AG09309 (cell line): ENCODE results near the gene ERC1.
A peak's percentile ranks its signal among the peaks of the same experiment; 100 is the strongest.

ENCODE experiments used
- DNase-seq: peaks from one replicate; pipeline ENCODE4 v3.0.0-alpha.2; 2010; ENCODE audit warnings: low read depth
- H3K4me3 ChIP-seq: 2 replicates; pipeline ENCODE4 v1.5.1; 2011; ENCODE audit warnings: mild to moderate bottlenecking, low read depth, low read length, moderate library complexity; ENCODE audit not compliant: control insufficient read depth
- TF ChIP-seq, protein P1 (sequence below): IDR thresholded peaks from 2 replicates; pipeline ENCODE4 v1.5.1; 2011; ENCODE audit warnings: mild to moderate bottlenecking, low read depth, low read length, inconsistent platforms; ENCODE audit not compliant: insufficient read depth, control insufficient read depth; ENCODE audit errors: missing control alignments

ERC1 gene

DNA sequence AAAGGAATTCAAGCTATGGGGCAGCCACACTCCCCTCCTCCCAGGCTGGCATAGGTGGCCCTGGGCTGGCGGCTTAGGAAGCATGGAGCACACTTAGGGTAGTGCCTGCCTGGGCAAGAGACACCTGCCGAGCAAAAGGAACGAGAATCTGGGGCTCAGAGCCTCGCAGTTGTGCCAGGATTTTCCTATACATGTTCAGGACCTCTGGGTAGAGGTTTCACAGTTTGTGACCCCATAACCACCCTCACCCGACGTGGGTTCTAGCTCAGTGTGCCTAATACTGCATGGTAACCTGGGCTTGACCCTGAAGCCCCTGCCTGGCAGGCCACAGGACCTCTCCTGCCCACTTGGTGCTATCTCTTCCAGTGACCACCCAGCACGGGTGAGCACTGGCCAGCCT lies 503.8 kb downstream of the ERC1 start:
- TF ChIP-seq, protein P1, sequence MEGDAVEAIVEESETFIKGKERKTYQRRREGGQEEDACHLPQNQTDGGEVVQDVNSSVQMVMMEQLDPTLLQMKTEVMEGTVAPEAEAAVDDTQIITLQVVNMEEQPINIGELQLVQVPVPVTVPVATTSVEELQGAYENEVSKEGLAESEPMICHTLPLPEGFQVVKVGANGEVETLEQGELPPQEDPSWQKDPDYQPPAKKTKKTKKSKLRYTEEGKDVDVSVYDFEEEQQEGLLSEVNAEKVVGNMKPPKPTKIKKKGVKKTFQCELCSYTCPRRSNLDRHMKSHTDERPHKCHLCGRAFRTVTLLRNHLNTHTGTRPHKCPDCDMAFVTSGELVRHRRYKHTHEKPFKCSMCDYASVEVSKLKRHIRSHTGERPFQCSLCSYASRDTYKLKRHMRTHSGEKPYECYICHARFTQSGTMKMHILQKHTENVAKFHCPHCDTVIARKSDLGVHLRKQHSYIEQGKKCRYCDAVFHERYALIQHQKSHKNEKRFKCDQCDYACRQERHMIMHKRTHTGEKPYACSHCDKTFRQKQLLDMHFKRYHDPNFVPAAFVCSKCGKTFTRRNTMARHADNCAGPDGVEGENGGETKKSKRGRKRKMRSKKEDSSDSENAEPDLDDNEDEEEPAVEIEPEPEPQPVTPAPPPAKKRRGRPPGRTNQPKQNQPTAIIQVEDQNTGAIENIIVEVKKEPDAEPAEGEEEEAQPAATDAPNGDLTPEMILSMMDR: no peak
- no peak for DNase-seq
- H3K4me3 ChIP-seq: no peak overlapping the region

DNA sequence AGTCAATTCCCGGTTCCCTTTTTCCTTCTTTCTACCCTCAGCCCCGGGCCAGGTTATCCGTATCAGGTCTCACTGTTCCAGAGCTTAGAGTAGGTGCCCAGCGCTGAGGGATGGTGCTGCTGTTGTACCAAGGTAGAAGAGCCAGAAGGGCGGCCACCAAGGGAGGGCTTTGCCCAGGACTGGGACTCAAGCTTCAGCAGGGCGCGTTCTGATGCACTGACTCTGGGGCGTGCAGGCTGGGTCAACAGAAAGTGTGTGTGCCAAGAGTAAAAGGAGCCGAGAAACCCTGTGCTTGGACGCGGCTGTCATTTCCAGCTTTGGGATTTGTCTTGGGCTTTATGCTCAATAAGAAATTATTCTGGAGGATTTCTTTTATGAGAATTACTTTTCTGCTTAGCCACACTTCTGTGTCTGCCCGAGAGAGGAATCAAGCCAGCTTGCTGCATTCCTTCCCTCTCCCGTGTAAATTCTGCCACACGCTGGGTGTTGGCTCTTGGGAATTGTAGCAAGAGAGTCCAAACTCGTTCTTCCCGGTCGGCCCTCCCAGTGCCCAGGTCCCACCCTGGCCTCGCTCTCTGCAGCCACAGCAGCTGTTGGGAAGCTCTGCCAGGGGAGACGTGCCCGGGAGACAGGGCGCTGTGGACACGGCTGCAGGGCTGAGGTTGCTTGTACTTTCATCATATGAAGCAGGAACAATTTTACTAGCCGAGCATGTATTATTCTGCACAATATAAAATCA lies 505.3 kb downstream of the ERC1 start:
- H3K4me3 ChIP-seq: peak overlapping the region; percentile 17
- TF ChIP-seq, protein P1: no peak
- no peak for DNase-seq

DNA sequence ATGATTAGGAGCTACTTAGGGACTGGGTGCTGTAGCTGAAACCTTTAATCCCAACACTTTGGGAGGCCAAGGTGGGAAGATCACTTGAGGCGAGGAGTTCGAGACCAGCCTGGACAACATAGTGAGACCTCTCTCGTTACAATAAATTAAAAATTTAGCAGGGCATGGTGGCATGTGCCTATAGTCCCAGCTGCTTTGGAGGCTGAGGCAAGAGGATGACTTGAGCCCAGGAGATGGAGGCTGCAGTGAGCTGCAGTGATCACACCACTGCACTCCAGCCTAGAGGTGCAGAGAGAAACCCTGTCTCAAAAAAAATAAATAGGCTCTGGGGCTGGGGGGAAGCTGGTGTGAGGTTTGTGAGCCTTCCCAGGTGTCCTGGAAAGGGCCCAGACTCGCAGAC lies 506.1 kb downstream of the ERC1 start:
- no peak for DNase-seq
- no peak overlapping the region for H3K4me3 ChIP-seq
- TF ChIP-seq, protein P1: no peak

DNA sequence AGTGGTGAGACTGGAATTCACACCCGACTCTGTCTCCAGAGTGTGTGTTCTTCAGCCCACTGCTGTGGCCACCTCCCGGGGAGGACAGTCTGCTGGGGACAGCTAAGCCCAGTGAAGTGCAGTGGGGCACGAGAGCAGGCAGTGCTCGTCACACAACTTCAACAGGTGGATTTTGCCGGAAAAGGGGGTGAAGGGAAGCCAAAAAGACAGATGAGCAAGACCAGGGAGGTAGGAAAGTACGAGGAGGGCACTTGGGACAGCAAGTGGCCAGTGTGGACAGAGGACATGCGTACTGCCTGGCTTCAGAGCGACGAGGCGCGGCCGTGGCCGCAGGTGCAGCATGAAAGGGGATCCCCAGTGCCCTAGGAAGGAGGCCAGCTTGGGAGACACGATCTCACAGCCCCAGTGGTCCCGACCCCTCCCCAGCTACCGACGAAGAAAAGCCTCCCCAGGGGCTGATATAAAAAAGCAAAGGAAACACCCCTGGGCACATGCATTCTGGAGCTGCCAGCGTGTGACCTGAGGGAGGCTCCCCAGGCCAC lies 507.2 kb downstream of the ERC1 start:
- no peak for DNase-seq
- H3K4me3 ChIP-seq: no peak overlapping the region
- TF ChIP-seq, protein P1: no peak

DNA sequence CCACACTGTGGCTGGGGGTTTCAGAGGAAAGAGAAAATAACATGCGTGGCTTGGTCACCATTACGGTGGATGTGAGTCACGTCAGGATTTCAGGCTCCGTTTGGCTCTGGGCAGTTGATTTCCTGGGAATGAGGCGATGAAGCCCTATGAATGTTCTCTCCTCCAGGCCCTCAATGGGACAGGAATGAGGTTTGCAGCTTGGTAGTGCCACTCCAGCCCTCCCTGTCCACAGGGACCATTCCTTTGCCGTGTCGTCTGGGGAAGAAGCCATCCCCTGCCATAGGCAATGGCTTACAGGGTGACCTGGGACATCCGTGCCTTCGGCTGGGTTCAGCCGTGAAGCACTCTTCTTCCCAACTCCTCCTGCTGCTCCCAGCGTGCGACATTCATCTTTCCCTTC lies 508.3 kb downstream of the ERC1 start:
- TF ChIP-seq, protein P1: no peak
- no peak overlapping the region for H3K4me3 ChIP-seq
- no peak for DNase-seq

DNA sequence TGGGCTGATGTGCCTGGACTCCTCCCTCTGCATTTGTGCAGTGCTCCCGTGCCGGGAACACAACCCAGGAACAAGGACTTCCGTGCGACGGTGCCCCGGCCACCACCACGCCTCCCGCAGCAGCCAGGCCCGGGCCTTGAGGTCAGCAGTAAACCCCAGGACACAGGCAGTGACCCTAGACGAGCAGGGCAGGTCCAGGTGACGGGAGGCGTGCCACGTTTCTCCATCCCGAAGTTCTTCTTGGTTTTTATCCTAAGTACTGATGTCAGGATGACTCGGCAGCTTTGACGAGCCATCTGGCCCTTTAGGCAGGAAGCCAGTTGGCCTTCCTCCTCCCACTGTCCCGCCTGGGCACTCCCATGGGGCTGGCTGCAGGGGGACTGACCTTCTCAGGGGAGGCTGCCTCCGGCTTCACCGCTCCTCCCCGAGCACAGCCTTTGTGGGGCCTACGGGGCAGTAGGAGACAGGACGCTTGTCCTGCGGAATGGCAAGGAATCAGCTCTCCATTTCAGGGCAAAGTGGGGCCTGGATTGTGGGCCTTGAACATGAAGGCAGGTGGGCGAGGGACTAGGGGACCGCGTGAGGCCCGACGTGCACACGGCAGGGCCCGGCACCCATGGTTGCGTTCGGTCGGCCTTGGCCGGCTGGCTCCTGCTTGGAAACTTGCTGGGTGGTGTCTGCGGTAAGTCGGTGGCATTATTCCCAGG lies 509.2 kb downstream of the ERC1 start:
- DNase-seq: no peak
- no peak overlapping the region for H3K4me3 ChIP-seq
- TF ChIP-seq, protein P1: no peak
